Measurements from ENCODE around the gene LGR6.

DNA sequence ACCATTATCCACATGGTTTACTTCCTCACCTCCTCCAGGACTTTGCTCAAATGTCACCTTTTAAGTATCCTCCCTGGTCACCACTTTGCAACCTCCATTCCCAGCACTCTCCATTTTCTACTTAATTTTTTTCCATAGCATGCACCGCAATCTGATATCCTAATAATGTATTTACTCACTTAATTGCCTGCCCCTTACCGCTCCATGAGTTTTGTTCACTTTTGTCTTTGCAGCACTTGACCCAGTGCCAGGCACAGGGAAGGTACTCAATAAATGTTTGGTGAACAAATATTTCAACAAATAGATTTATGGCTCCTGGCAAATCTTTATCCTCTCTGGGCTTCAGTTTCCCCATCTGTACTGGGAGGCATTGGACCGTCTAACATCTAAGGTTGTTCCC is 94.6 kb downstream of the LGR6 start:
- TF ChIP-seq SETDB1 (IDR thresholded peaks at IDR 0.05; ENCODE audit: insufficient read length, low read length) (no peak), KLF8 (tag by site-specific recombination; IDR thresholded peaks at IDR 0.05) (no peak), ZFP37 (tag by site-specific recombination; IDR thresholded peaks at IDR 0.05) (no peak), ZNF155 (tag by site-specific recombination; IDR thresholded peaks at IDR 0.05) (no peak), BCL11B (tag by site-specific recombination; IDR thresholded peaks at IDR 0.05; ENCODE audit: low read depth) (no peak), ZFP3 (tag by site-specific recombination; IDR thresholded peaks at IDR 0.05; ENCODE audit: low read depth) (no peak)
- TF ChIP-seq, protein P1, sequence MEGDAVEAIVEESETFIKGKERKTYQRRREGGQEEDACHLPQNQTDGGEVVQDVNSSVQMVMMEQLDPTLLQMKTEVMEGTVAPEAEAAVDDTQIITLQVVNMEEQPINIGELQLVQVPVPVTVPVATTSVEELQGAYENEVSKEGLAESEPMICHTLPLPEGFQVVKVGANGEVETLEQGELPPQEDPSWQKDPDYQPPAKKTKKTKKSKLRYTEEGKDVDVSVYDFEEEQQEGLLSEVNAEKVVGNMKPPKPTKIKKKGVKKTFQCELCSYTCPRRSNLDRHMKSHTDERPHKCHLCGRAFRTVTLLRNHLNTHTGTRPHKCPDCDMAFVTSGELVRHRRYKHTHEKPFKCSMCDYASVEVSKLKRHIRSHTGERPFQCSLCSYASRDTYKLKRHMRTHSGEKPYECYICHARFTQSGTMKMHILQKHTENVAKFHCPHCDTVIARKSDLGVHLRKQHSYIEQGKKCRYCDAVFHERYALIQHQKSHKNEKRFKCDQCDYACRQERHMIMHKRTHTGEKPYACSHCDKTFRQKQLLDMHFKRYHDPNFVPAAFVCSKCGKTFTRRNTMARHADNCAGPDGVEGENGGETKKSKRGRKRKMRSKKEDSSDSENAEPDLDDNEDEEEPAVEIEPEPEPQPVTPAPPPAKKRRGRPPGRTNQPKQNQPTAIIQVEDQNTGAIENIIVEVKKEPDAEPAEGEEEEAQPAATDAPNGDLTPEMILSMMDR (tag by site-specific recombination; IDR thresholded peaks at IDR 0.05) = no peak
